Keratinocyte (primary cell): ENCODE measurements around the gene OR51T1. TPM values are rescaled to one million over a fixed set of nuclear protein-coding genes. Genes with fewer than 3 reads are reported as not detected.

Experiments
- DNase-seq: peaks from one replicate; pipeline ENCODE4 v3.0.0-alpha.2; 2011; ENCODE audit warnings: low read depth, missing footprints, low spot score
- FAIRE-seq: peaks from 2 replicates; lab custom pipeline; 2011; peaks lifted over from hg19 to GRCh38; lab: Jason Lieb, UNC
- H2AFZ ChIP-seq: 2 replicates; pipeline ENCODE4 v1.6.0; 2012; ENCODE audit warnings: low read length, control low read depth, inconsistent platforms; ENCODE audit not compliant: control insufficient read depth
- H3K27ac ChIP-seq: 2 replicates; pipeline ENCODE4 v1.5.1; 2011; ENCODE audit warnings: low read length; ENCODE audit not compliant: control insufficient read depth, insufficient read depth
- H3K27me3 ChIP-seq: 3 replicates; pipeline ENCODE4 v1.6.0; 2011; ENCODE audit warnings: low read length; ENCODE audit not compliant: control insufficient read depth, insufficient read depth; ENCODE audit errors: extremely low read depth
- H3K36me3 ChIP-seq, 2 experiments: 2 replicates in 1 of 2; 3 replicates in 1 of 2; pipeline ENCODE4 v1.5.1; 2011; ENCODE audit warnings: low read length in 2 of 2, mild to moderate bottlenecking in 1 of 2; ENCODE audit not compliant: control insufficient read depth in 2 of 2, insufficient read depth in 2 of 2; ENCODE audit errors: extremely low read depth in 1 of 2
- H3K4me1 ChIP-seq: 3 replicates; pipeline ENCODE4 v1.5.1; 2011; ENCODE audit warnings: low read length; ENCODE audit not compliant: control insufficient read depth, insufficient read depth; ENCODE audit errors: extremely low read depth
- H3K4me2 ChIP-seq: 3 replicates; pipeline ENCODE4 v1.6.0; 2011; ENCODE audit warnings: low read depth, low read length; ENCODE audit not compliant: control insufficient read depth, insufficient read depth; ENCODE audit errors: extremely low read depth
- H3K4me3 ChIP-seq, 3 experiments: fragments of 200-600 bp in 1 of 3; sonication (generic) in 1 of 3; 2 replicates in 2 of 3; 3 replicates in 1 of 3; pipeline ENCODE4 v1.5.1; 2011 to 2016; ENCODE audit warnings: low read length in 3 of 3, mild to moderate bottlenecking in 3 of 3, control low read depth in 2 of 3, inconsistent platforms in 1 of 3, low read depth in 1 of 3, mixed read lengths in 1 of 3, mixed run types in 1 of 3, moderate library complexity in 1 of 3; ENCODE audit not compliant: control insufficient read depth in 2 of 3, insufficient read depth in 2 of 3; ENCODE audit errors: extremely low read depth in 1 of 3
- H3K79me2 ChIP-seq: 2 replicates; pipeline ENCODE4 v1.6.0; 2012; ENCODE audit warnings: low read length; ENCODE audit not compliant: control insufficient read depth, insufficient read depth
- H3K9ac ChIP-seq: 3 replicates; pipeline ENCODE4 v1.6.0; 2011; ENCODE audit warnings: low read length; ENCODE audit not compliant: control insufficient read depth, insufficient read depth; ENCODE audit errors: extremely low read depth
- H3K9me1 ChIP-seq: 3 replicates; pipeline ENCODE4 v1.6.0; 2011; ENCODE audit warnings: low read length; ENCODE audit not compliant: control insufficient read depth, insufficient read depth; ENCODE audit errors: extremely low read depth
- H3K9me3 ChIP-seq: 2 replicates; pipeline ENCODE4 v1.5.1; 2012; ENCODE audit warnings: low read depth, low read length; ENCODE audit not compliant: control insufficient read depth
- H4K20me1 ChIP-seq: 3 replicates; pipeline ENCODE4 v1.6.0; 2011; ENCODE audit warnings: low read length; ENCODE audit not compliant: control insufficient read depth, insufficient read depth; ENCODE audit errors: extremely low read depth
- EZH2 ChIP-seq: IDR thresholded peaks from one replicate; pipeline ENCODE4 v1.6.1; 2012; ENCODE audit warnings: inconsistent platforms, mild to moderate bottlenecking, low read length, moderate library complexity
- dilution Hi-C: fragments of 300-500 bp; cut with MboI; formaldehyde crosslinking; loops from one replicate; pipeline ENCODE4 v1.7.0; 2020; ENCODE audit warnings: low sequenced_read_pairs; ENCODE audit not compliant: extremely low pct_ligation_motif_present
- polyA plus RNA-seq, 5 experiments: library from polyadenylated mRNA; depleted of rRNA in 3 of 5; stranded (reverse) in 3 of 5; stranded (forward) in 1 of 5; unstranded in 1 of 5; fragments of >200 nt; gene quantifications; 1 replicate in 1 of 5; 2 replicates in 3 of 5; 3 replicates in 1 of 5; pipeline versions ENCODE4 v1.2.1 to v1.2.3, GENCODE V29; 2011 to 2012; ENCODE audit warnings: missing spikeins in 2 of 5, low read depth in 1 of 5, low replicate concordance in 1 of 5
- TF ChIP-seq, protein P1 (sequence below), 3 experiments: IDR thresholded peaks in 1 of 3; conservative IDR thresholded peaks in 1 of 3; optimal IDR thresholded peaks in 1 of 3; 2 replicates in 2 of 3; 3 replicates in 1 of 3; pipeline versions ENCODE3 to v1.5.1; 2011; ENCODE audit warnings: low read length in 3 of 3, mild to moderate bottlenecking in 3 of 3, moderate library complexity in 2 of 3, control low read depth in 1 of 3, inconsistent platforms in 1 of 3; ENCODE audit not compliant: insufficient read depth in 2 of 3; ENCODE audit errors: extremely low read depth in 1 of 3

Gene OR51T1
- polyA plus RNA-seq, 1 donor (not counting 4 experiments of a cell fraction or from before 2014, with no cell fraction given) = not detected

DNA sequence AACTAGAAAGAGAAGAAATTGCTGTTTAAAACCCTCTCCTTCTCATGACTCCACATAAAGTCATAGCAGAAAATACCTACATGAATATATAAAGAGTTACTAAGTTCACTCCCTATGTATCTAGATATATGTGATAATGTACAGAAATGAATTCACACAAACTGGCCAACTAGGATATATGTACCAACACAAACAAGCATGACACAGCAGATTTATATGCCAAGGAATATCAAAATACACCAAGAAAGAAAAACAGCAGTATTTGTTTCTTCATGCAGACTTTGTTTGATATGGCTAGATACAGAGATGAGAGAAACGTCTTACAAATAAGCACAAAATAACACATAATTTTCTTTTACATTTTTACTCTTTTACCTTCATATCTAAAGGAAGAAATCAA is 40.6 kb downstream of the OR51T1 start:
- Histone ChIP-seq H2AFZ (no peak overlapping the region), H3K36me3 (no peaks in the 10 kb centered on the region), H3K4me2 (no peak overlapping the region), H3K9ac (no peak overlapping the region), H3K9me1 (no peaks in the 10 kb centered on the region), H3K9me3 (no peaks in the 10 kb centered on the region), H3K79me2 (no peaks in the 10 kb centered on the region), H3K4me1 (no peaks in the 10 kb centered on the region), H3K4me3 (no peak overlapping the region), H3K27me3 (no peaks in the 10 kb centered on the region), H4K20me1 (no peaks in the 10 kb centered on the region), H3K27ac (no peak overlapping the region)
- no peak for TF ChIP-seq EZH2
- TF ChIP-seq, protein P1, sequence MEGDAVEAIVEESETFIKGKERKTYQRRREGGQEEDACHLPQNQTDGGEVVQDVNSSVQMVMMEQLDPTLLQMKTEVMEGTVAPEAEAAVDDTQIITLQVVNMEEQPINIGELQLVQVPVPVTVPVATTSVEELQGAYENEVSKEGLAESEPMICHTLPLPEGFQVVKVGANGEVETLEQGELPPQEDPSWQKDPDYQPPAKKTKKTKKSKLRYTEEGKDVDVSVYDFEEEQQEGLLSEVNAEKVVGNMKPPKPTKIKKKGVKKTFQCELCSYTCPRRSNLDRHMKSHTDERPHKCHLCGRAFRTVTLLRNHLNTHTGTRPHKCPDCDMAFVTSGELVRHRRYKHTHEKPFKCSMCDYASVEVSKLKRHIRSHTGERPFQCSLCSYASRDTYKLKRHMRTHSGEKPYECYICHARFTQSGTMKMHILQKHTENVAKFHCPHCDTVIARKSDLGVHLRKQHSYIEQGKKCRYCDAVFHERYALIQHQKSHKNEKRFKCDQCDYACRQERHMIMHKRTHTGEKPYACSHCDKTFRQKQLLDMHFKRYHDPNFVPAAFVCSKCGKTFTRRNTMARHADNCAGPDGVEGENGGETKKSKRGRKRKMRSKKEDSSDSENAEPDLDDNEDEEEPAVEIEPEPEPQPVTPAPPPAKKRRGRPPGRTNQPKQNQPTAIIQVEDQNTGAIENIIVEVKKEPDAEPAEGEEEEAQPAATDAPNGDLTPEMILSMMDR (optimal IDR thresholded peaks at IDR 0.05 in 1 of 3, IDR thresholded peaks at IDR 0.05 in 1 of 3, conservative IDR thresholded peaks at IDR 0.05 in 1 of 3; ENCODE audit: extremely low read depth in 1 of 3, insufficient read depth in 2 of 3, low read length in 3 of 3) = no peak
- FAIRE-seq (no peak), DNase-seq (no peak)
- dilution Hi-C loops = no loop called here

DNA sequence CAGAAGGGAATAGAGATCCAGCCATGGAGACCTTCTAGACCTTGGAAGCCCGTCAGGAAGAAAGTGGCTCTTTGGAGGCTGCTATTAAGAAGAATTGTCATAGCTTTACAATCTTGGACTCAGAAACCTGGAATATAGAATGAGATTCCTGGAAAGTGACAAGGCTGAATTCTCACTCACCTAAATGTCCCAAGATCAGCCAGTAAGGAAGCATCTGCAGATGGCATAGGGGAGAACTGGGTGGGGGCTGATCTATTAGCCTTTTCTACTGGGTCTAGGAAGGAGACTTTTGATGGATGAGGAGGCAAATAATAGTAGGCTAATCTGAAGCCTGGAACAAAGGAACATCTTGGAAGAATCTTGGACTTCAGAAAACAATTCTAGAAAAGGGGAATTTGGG is 42.5 kb downstream of the OR51T1 start, which contains the start of gene OR51G1:
OR51G1 (minus strand) TSS at position 101 of the 400 bp plus-strand sequence; CDS start at position 101, 0 bp downstream.
- TF ChIP-seq EZH2 = no peak
- TF ChIP-seq, protein P1 (optimal IDR thresholded peaks at IDR 0.05 in 1 of 3, IDR thresholded peaks at IDR 0.05 in 1 of 3, conservative IDR thresholded peaks at IDR 0.05 in 1 of 3; ENCODE audit: extremely low read depth in 1 of 3, insufficient read depth in 2 of 3, low read length in 3 of 3) = no peak
- Histone ChIP-seq H2AFZ (no peak within 1 kb of the TSS), H3K4me1 (no peaks in the 10 kb centered on the region), H3K9me3 (no peaks in the 10 kb centered on the region), H3K27ac (no peak within 1 kb of the TSS), H3K9me1 (no peaks in the 10 kb centered on the region), H4K20me1 (no peaks in the 10 kb centered on the region), H3K36me3 (no peaks in the 10 kb centered on the region), H3K79me2 (no peaks in the 10 kb centered on the region), H3K9ac (no peak within 1 kb of the TSS), H3K4me3 (no peak within 1 kb of the TSS), H3K27me3 (no peaks in the 10 kb centered on the region), H3K4me2 (no peak within 1 kb of the TSS)
- dilution Hi-C loops = no loop called here
- no peak for DNase-seq
- FAIRE-seq = no peak
